Kidney (tissue), 14 donors: Measurements from ENCODE around the gene ACAD11. TPM values are rescaled to one million over a fixed set of nuclear protein-coding genes. Genes with fewer than 3 reads are reported as not detected.

Source experiments
- DNase-seq, 5 donors: peaks; one replicate each; pipeline ENCODE4 v3.0.0-alpha.2; 2013 to 2020
- FAIRE-seq: peaks from 2 replicates; lab custom pipeline; 2012; peaks lifted over from hg19 to GRCh38; lab: Jason Lieb, UNC
- H3K27ac ChIP-seq, 2 donors: one replicate each; pipeline ENCODE4 v1.7.0; 2013; ENCODE audit warnings: low read depth in 2 of 2, low read length in 2 of 2, inconsistent platforms in 1 of 2
- H3K27me3 ChIP-seq: one replicate; pipeline ENCODE4 v1.7.1; 2013; ENCODE audit warnings: low read length, inconsistent platforms; ENCODE audit not compliant: control insufficient read depth, insufficient read depth
- H3K36me3 ChIP-seq, 3 donors: one replicate each; pipeline versions ENCODE4 v1.7.0 to v1.7.1; 2013; ENCODE audit warnings: low read length in 3 of 3, control low read depth in 1 of 3, inconsistent platforms in 1 of 3; ENCODE audit not compliant: insufficient read depth in 3 of 3, control insufficient read depth in 2 of 3
- H3K4me1 ChIP-seq, 3 donors: one replicate each; pipeline versions ENCODE4 v1.7.0 to v1.7.1; 2013; ENCODE audit warnings: low read length in 3 of 3, inconsistent platforms in 1 of 3, low read depth in 1 of 3; ENCODE audit not compliant: control insufficient read depth in 2 of 3, insufficient read depth in 2 of 3
- H3K4me3 ChIP-seq, 3 donors: one replicate each; pipeline versions ENCODE4 v1.7.0 to v1.8.1; 2013; ENCODE audit warnings: low read length in 3 of 3, control low read depth in 1 of 3, inconsistent platforms in 1 of 3
- H3K9ac ChIP-seq, 3 donors: one replicate each; pipeline versions ENCODE4 v1.7.0 to v1.7.1; 2013; ENCODE audit warnings: low read length in 3 of 3, control low read depth in 1 of 3, inconsistent platforms in 1 of 3
- H3K9me3 ChIP-seq, 3 donors: one replicate each; pipeline versions ENCODE4 v1.7.0 to v1.7.1; 2013; ENCODE audit warnings: low read length in 3 of 3, control low read depth in 1 of 3, inconsistent platforms in 1 of 3; ENCODE audit not compliant: control insufficient read depth in 2 of 3, insufficient read depth in 1 of 3
- CTCF ChIP-seq: IDR thresholded peaks from 3 replicates; pipeline ENCODE4 v1.5.1; 2012; ENCODE audit warnings: mild to moderate bottlenecking, moderate library complexity, borderline replicate concordance; ENCODE audit not compliant: insufficient read depth; ENCODE audit errors: extremely low read depth
- intact Hi-C: fragments of 100-400 bp; cut with DNase I; formaldehyde crosslinking; loops from one replicate; pipeline ENCODE4 v1.11.1; 2022
- polyA plus RNA-seq: library from polyadenylated mRNA; stranded (reverse); fragments of 350-450 nt; fragmentation: Illumina TruSeq; extraction: RNeasy Lipid Tissue Mini Kit (QIAGEN cat#74804); gene quantifications from one replicate; pipeline ENCODE4 v1.2.3, GENCODE V29; 2014; ENCODE audit warnings: low read depth, low replicate concordance; ENCODE audit not compliant: insufficient read depth
- total RNA-seq: library from RNA; stranded (reverse); fragmentation: NEBNext Ultra II Directional; extraction: Animal tissue kit (Norgen Biotek cat#: 25700); gene quantifications from one replicate; pipeline ENCODE4 v1.2.1, GENCODE V29; 2021
- donor health status: control.
- donor health status: control.
- donor health status: control.
- donor health status: control.
- donor health status: control.
- donor health status: DM: yes; HTN: yes; CAD: no.
- donor health status: Normal renal cell carcinoma (clear cell type).

The ACAD11 gene
- total and polyA plus RNA-seq, 2 donors from 2014 or later = 21.4 to 47.7 TPM

- no peak for FAIRE-seq
Observed at GRCh38 chr3:132695422-132695821, 35.8 kb upstream of the ACAD11 start.

DNA sequence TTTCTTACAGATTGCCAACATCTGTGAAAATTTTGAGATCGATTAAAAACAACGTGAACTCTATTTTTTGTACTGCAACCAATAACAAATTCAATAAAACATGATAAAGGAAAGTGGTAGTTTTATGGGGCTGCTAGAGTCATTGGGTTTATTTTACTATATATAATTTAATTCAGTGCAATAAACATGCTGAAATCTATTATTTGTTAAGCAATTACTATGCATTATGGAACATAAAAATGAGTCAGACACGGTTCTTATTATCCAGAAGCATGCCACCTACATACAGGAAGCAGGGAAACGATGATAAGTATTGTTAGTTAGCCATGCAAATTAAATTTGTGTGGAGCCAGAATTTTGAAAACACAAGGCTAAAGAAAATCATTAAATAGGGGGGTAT lies 35.4 kb upstream of the ACAD11 start:
- H3K27me3 ChIP-seq = no peaks in the 10 kb centered on the region
- no peaks in the 10 kb centered on the region for H3K9me3 ChIP-seq
- H3K27ac ChIP-seq = no peak overlapping the region
- no peaks in the 10 kb centered on the region for H3K4me1 ChIP-seq
- H3K9ac ChIP-seq = no peak overlapping the region
- H3K36me3 ChIP-seq = peaks cover 15 to 43% (median 22%) of the 10 kb centered on the region in 3 donors
- no peak for TF ChIP-seq CTCF
- DNase-seq = no peak
- intact Hi-C loops = no loop called here
- FAIRE-seq = no peak
- H3K4me3 ChIP-seq = no peak overlapping the region

More at GRCh38 chr3:132695422-132695821, 35.8 kb upstream of the ACAD11 start:
- Histone ChIP-seq H3K9me3 (no peaks in the 10 kb centered on the region), H3K9ac (no peak overlapping the region), H3K36me3 (peaks cover 15 to 47% (median 21%) of the 10 kb centered on the region in 3 donors), H3K27ac (no peak overlapping the region), H3K27me3 (no peaks in the 10 kb centered on the region), H3K4me1 (no peaks in the 10 kb centered on the region), H3K4me3 (no peak overlapping the region)
- no peak for DNase-seq
- no peak for TF ChIP-seq CTCF
- intact Hi-C loops = no loop called here

DNA sequence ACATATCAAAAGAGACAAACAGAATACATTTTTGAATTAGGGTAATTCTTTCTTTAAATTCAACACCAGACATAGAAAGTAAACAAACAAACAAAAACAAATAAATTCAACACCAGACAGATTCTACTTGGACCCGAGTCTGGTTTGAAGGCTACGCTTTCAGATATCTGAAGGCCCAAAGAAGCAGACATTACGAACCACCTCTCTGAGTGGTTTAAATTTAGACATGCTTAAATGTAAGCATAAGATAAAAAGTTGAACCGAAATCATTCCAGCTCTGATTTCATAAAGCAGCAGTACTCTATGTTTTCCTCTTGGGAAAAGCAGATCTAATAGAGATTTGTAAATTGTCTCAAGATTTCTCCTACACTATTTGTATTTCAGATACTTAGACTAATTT lies 30.4 kb upstream of the ACAD11 start:
- TF ChIP-seq CTCF = no peak
- no peak for FAIRE-seq
- intact Hi-C loops = no loop called here

GRCh38 chr3:132682201-132682600 lies 22.6 kb upstream of the ACAD11 start:
- Histone ChIP-seq H3K27me3 (no peaks in the 10 kb centered on the region), H3K9ac (no peak overlapping the region), H3K4me1 (no peaks in the 10 kb centered on the region), H3K4me3 (no peak overlapping the region), H3K9me3 (no peaks in the 10 kb centered on the region), H3K36me3 (peaks cover 0 to 11% (median 2%) of the 10 kb centered on the region in 3 donors), H3K27ac (no peak overlapping the region)
- FAIRE-seq (no peak), DNase-seq (no peak)
- intact Hi-C loops = no loop called here
- TF ChIP-seq CTCF = no peak

More for the DNA sequence above, 30.4 kb upstream of the ACAD11 start:
- H3K9me3 ChIP-seq = no peaks in the 10 kb centered on the region
- H3K9ac ChIP-seq = no peak overlapping the region
- no peak overlapping the region for H3K27ac ChIP-seq
- no peaks in the 10 kb centered on the region for H3K4me1 ChIP-seq
- no peak overlapping the region for H3K4me3 ChIP-seq
- H3K27me3 ChIP-seq = no peaks in the 10 kb centered on the region
- no peak for DNase-seq
- H3K36me3 ChIP-seq = peaks cover 18 to 46% (median 37%) of the 10 kb centered on the region in 3 donors
